CD8-positive, alpha-beta memory T cell (primary cell): ENCODE measurements around the gene LLPH. TPM values are rescaled to one million over a fixed set of nuclear protein-coding genes. Genes with fewer than 3 reads are reported as not detected.

Experiments
- CTCF ChIA-PET: fragments of 350-600 bp; sonication (Branson Sonifier 250); formaldehyde crosslinking; loops from one replicate; lab custom pipeline; 2021; ENCODE audit warnings: antibody characterized with exemption; lab: Charles Lee
- POLR2A ChIA-PET: fragments of 350-600 bp; sonication (Branson Sonifier 250); formaldehyde crosslinking; loops from one replicate; lab custom pipeline; 2021; ENCODE audit warnings: antibody characterized with exemption; lab: Charles Lee
- DNase-seq, 5 donors: peaks; one replicate each; pipeline versions ENCODE4 v3.0.0 to v3.0.0-alpha.2; 2020 to 2022; ENCODE audit warnings: mixed read lengths in 1 of 5
- H3K27ac ChIP-seq: one replicate; pipeline ENCODE4 v1.7.0; 2013; ENCODE audit warnings: low read depth, mild to moderate bottlenecking, low read length, moderate library complexity
- H3K27me3 ChIP-seq: 2 replicates; pipeline ENCODE4 v1.7.0; 2013; ENCODE audit warnings: low read length, mild to moderate bottlenecking; ENCODE audit not compliant: insufficient read depth, poor library complexity, severe bottlenecking
- H3K36me3 ChIP-seq: 2 replicates; pipeline ENCODE4 v1.7.0; 2013; ENCODE audit warnings: mild to moderate bottlenecking, low read length, moderate library complexity; ENCODE audit not compliant: insufficient read depth
- H3K4me1 ChIP-seq: 2 replicates; pipeline ENCODE4 v1.7.0; 2013; ENCODE audit warnings: mild to moderate bottlenecking, low read length, moderate library complexity; ENCODE audit not compliant: insufficient read depth
- H3K4me3 ChIP-seq: 2 replicates; pipeline ENCODE4 v1.7.0; 2013; ENCODE audit warnings: mild to moderate bottlenecking, low read length
- H3K9me3 ChIP-seq: 2 replicates; pipeline ENCODE4 v1.7.0; 2013; ENCODE audit warnings: mild to moderate bottlenecking, low read length
- H3K27ac Mint-ChIP-seq, 8 donors: one replicate each; pipeline ENCODE4 v1.8.0; 2020 to 2021; ENCODE audit warnings: mixed read lengths in 8 of 8, mild to moderate bottlenecking in 6 of 8, inconsistent platforms in 3 of 8, moderate library complexity in 3 of 8
- H3K27me3 Mint-ChIP-seq, 2 donors: one replicate each; pipeline ENCODE4 v1.8.0; 2020 to 2021; ENCODE audit warnings: mixed read lengths in 2 of 2, mild to moderate bottlenecking in 1 of 2, moderate library complexity in 1 of 2
- H3K36me3 Mint-ChIP-seq, 3 donors: one replicate each; pipeline ENCODE4 v1.8.0; 2020 to 2021; ENCODE audit warnings: mixed read lengths in 3 of 3, inconsistent platforms in 1 of 3, mild to moderate bottlenecking in 1 of 3
- H3K4me1 Mint-ChIP-seq, 3 donors: one replicate each; pipeline ENCODE4 v1.8.0; 2020 to 2021; ENCODE audit warnings: mixed read lengths in 3 of 3, inconsistent platforms in 1 of 3, mild to moderate bottlenecking in 1 of 3
- H3K4me3 Mint-ChIP-seq, 7 donors: one replicate each; pipeline ENCODE4 v1.8.0; 2020 to 2021; ENCODE audit warnings: mixed read lengths in 7 of 7, mild to moderate bottlenecking in 6 of 7, moderate library complexity in 4 of 7, inconsistent platforms in 2 of 7
- H3K9me3 Mint-ChIP-seq, 5 donors: one replicate each; pipeline ENCODE4 v1.8.0; 2020 to 2022; ENCODE audit warnings: mixed read lengths in 5 of 5, mild to moderate bottlenecking in 3 of 5, moderate library complexity in 2 of 5, inconsistent platforms in 1 of 5
- polyA plus RNA-seq: library from polyadenylated mRNA; unstranded; fragments of 300-500 nt; fragmentation: Illumina TruSeq; gene quantifications from one replicate; pipeline ENCODE4 v1.2.3, GENCODE V29; 2021
- total RNA-seq, 2 experiments: library from RNA; stranded (reverse); gene quantifications; one replicate each; pipeline ENCODE4 v1.2.3, GENCODE V29; 2021

LLPH gene
- total and polyA plus RNA-seq, 3 experiments from 2014 or later, result 45.7 to 49.3 (median 47.7) TPM

- H3K27ac ChIP-seq, result no peak overlapping the region
These were observed 58.4 kb downstream of the LLPH start for GRCh38 chr12:66072135-66072534.

GRCh38 chr12:66071549-66071948 lies 59.0 kb downstream of the LLPH start:
- Histone ChIP-seq H3K27ac (no peak overlapping the region), H3K4me3 (no peak overlapping the region), H3K36me3 (no peaks in the 10 kb centered on the region), H3K4me1 (no peaks in the 10 kb centered on the region), H3K27me3 (no peaks in the 10 kb centered on the region), H3K9me3 (no peaks in the 10 kb centered on the region)
- DNase-seq, result no peak
- peaks cover 1 to 29% of the 10 kb centered on the region in 2 donors for H3K27me3 Mint-ChIP-seq
- H3K27ac Mint-ChIP-seq, result no peak overlapping the region
- H3K36me3 Mint-ChIP-seq, result no peaks in the 10 kb centered on the region
- ChIA-PET CTCF (no interaction called here), POLR2A (no interaction called here)
- peaks cover 8 to 12% (median 8%) of the 10 kb centered on the region in 3 donors for H3K4me1 Mint-ChIP-seq
- peaks cover 0 to 3% (median 0%) of the 10 kb centered on the region in 5 donors for H3K9me3 Mint-ChIP-seq
- no peak overlapping the region for H3K4me3 Mint-ChIP-seq

More at GRCh38 chr12:66072135-66072534, 58.4 kb downstream of the LLPH start:
- Mint-ChIP-seq H3K4me3 (no peak overlapping the region), H3K27ac (no peak overlapping the region), H3K9me3 (peaks cover 0 to 3% (median 0%) of the 10 kb centered on the region in 5 donors), H3K4me1 (peaks cover 2 to 6% (median 2%) of the 10 kb centered on the region in 3 donors), H3K36me3 (no peaks in the 10 kb centered on the region), H3K27me3 (peaks cover 1 to 35% of the 10 kb centered on the region in 2 donors)
- DNase-seq, result no peak
- CTCF ChIA-PET, result no interaction called here
- Histone ChIP-seq H3K4me1 (no peaks in the 10 kb centered on the region), H3K27me3 (no peaks in the 10 kb centered on the region), H3K4me3 (no peak overlapping the region), H3K36me3 (no peaks in the 10 kb centered on the region), H3K9me3 (no peaks in the 10 kb centered on the region)
- POLR2A ChIA-PET, result no interaction called here

GRCh38 chr12:66070378-66071120 lies 60.0 kb downstream of the LLPH start:
- H3K36me3 ChIP-seq, result no peaks in the 10 kb centered on the region
- Mint-ChIP-seq H3K27ac (no peak overlapping the region), H3K4me1 (peaks cover 12 to 22% (median 18%) of the 10 kb centered on the region in 3 donors), H3K4me3 (no peak overlapping the region), H3K9me3 (peaks cover 0 to 3% (median 0%) of the 10 kb centered on the region in 5 donors), H3K36me3 (no peaks in the 10 kb centered on the region), H3K27me3 (peaks cover 1 to 21% of the 10 kb centered on the region in 2 donors)
- DNase-seq, result no peak
- no peaks in the 10 kb centered on the region for H3K4me1 ChIP-seq
- H3K4me3 ChIP-seq, result no peak overlapping the region
- POLR2A ChIA-PET, result no interaction called here
- no peaks in the 10 kb centered on the region for H3K9me3 ChIP-seq
- H3K27ac ChIP-seq, result no peak overlapping the region
- H3K27me3 ChIP-seq, result no peaks in the 10 kb centered on the region
- CTCF ChIA-PET, result no interaction called here

GRCh38 chr12:66066929-66067523 lies 63.5 kb downstream of the LLPH start:
- H3K9me3 Mint-ChIP-seq, result no peaks in the 10 kb centered on the region
- no peaks in the 10 kb centered on the region for H3K36me3 Mint-ChIP-seq
- H3K4me1 Mint-ChIP-seq, result peaks cover 12 to 19% (median 19%) of the 10 kb centered on the region in 3 donors
- Histone ChIP-seq H3K27me3 (no peaks in the 10 kb centered on the region), H3K27ac (no peak overlapping the region), H3K9me3 (no peaks in the 10 kb centered on the region), H3K4me3 (no peak overlapping the region), H3K36me3 (no peaks in the 10 kb centered on the region), H3K4me1 (no peaks in the 10 kb centered on the region)
- H3K4me3 Mint-ChIP-seq, result no peak overlapping the region
- no peak overlapping the region for H3K27ac Mint-ChIP-seq
- ChIA-PET CTCF (no interaction called here), POLR2A (no interaction called here)
- no peak for DNase-seq
- peaks cover 4 to 14% of the 10 kb centered on the region in 2 donors for H3K27me3 Mint-ChIP-seq

Other genes with a start within 250 kb of the LLPH start
- 10 to 100 TPM; 59.8 to 60.0 TPM for gene TMBIM4, start 39.2 kb upstream of the LLPH start, total RNA-seq
- gene TMBIM4, start 39.2 kb upstream of the LLPH start, polyA plus RNA-seq, result 307 TPM
- gene IRAK3, start 58.5 kb upstream of the LLPH start, total RNA-seq, result under 1 TPM; 0.13 to 0.22 TPM
- gene IRAK3, start 58.5 kb upstream of the LLPH start, polyA plus RNA-seq, result not detected
- 10 to 100 TPM; 13.8 to 14.2 TPM for gene HELB, start 171.7 kb upstream of the LLPH start, total RNA-seq
- gene HELB, start 171.7 kb upstream of the LLPH start, polyA plus RNA-seq, result 29.4 TPM